Mucosa of descending colon (tissue), 3 donors: ENCODE measurements around the gene RAB11FIP5. TPM values are rescaled to one million over a fixed set of nuclear protein-coding genes. Genes with fewer than 3 reads are reported as not detected.

ENCODE experiments used
- ATAC-seq: fragments of 200-7000 bp; cut with Tn5 transposase; one replicate; pipeline ENCODE4 v1.9.1; 2020; ENCODE audit warnings: mild to moderate bottlenecking, moderate library complexity
- DNase-seq, 3 donors: peaks; one replicate each; pipeline ENCODE4 v3.0.0-alpha.2; 2020
- H3K36me3 ChIP-seq: fragments of 200-600 bp; one replicate; pipeline ENCODE4 v1.8.0; 2021; ENCODE audit warnings: low read depth, mild to moderate bottlenecking
- H3K4me1 ChIP-seq: fragments of 200-600 bp; one replicate; pipeline ENCODE4 v1.8.0; 2021; ENCODE audit warnings: low read depth, mild to moderate bottlenecking
- H3K4me3 ChIP-seq: fragments of 200-600 bp; one replicate; pipeline ENCODE4 v1.8.0; 2021; ENCODE audit warnings: mild to moderate bottlenecking
- H3K9me3 ChIP-seq: fragments of 200-600 bp; one replicate; pipeline ENCODE4 v1.8.0; 2021; ENCODE audit warnings: mild to moderate bottlenecking
- CTCF ChIP-seq: fragments of 200-600 bp; IDR thresholded peaks from one replicate; pipeline ENCODE4 v1.8.0; 2022; ENCODE audit warnings: antibody characterized with exemption, mild to moderate bottlenecking
- intact Hi-C, 2 donors: fragments of 100-400 bp; cut with DNase I in 1 of 2; cut with micrococcal nuclease in 1 of 2; formaldehyde crosslinking; loops; one replicate each; pipeline versions ENCODE4 v1.11.0 to v1.11.1; 2022; cut with DNase I, micrococcal nuclease
- total RNA-seq, 3 donors: library from RNA; stranded (reverse); fragmentation: NEBNext Ultra II Directional in 2 of 3; extraction: Animal tissue kit (Norgen Biotek cat#: 25700) in 2 of 3; gene quantifications; one replicate each; pipeline versions ENCODE4 v1.2.1 to v1.2.4, GENCODE V29; 2021 to 2023
- donor health status: DM: no; HTN: no; CAD: no; lungs with moderate emphysema.
- donor health status: DM: no; HTN: no; CAD: no.
- donor health status: DM: no; HTN: yes; CAD: no.

RAB11FIP5 gene
- total RNA-seq, 3 donors from 2014 or later: 17.8 to 27.9 (median 18.3) TPM

GRCh38 chr2:73078457-73079411 lies 34.0 kb downstream of the RAB11FIP5 start:
- no peak for DNase-seq
- no peak for TF ChIP-seq CTCF
- no peak for ATAC-seq
- no peak overlapping the region for H3K4me3 ChIP-seq
- no peaks in the 10 kb centered on the region for H3K9me3 ChIP-seq
- no peaks in the 10 kb centered on the region for H3K4me1 ChIP-seq
- no peaks in the 10 kb centered on the region for H3K36me3 ChIP-seq
- intact Hi-C loops: no loop called here

DNA sequence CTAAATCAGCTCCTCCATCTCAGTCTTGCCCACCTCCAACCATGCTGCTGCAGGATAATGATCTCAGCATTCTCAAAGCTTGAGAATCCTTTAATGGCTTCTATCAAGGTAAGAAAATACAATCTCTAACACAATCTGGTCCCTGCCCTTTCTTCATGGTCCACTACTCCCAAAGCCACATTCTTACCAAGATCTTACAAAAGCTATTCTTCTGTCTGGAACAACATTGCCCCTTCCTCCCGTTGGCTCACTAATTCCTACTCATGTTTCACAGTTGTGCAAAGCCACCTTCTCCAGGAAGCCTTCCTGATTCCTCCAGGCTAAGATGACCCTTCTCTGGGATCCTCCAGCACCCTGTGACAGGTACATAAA lies 35.3 kb downstream of the RAB11FIP5 start:
- H3K4me1 ChIP-seq: peaks cover under 1% of the 10 kb centered on the region
- no peak for DNase-seq
- intact Hi-C loops: no loop called here
- H3K4me3 ChIP-seq: no peak overlapping the region
- ATAC-seq: no peak
- H3K9me3 ChIP-seq: no peaks in the 10 kb centered on the region
- no peaks in the 10 kb centered on the region for H3K36me3 ChIP-seq
- TF ChIP-seq CTCF: no peak

- intact Hi-C loops: no loop called here
- no peak overlapping the region for H3K4me3 ChIP-seq
- DNase-seq (no peak), ATAC-seq (no peak)
- no peak for TF ChIP-seq CTCF
- peaks cover 6% of the 10 kb centered on the region for H3K4me1 ChIP-seq
- no peaks in the 10 kb centered on the region for H3K36me3 ChIP-seq
- H3K9me3 ChIP-seq: no peaks in the 10 kb centered on the region
Measured at GRCh38 chr2:73076701-73077423, 35.9 kb downstream of the RAB11FIP5 start.

DNA sequence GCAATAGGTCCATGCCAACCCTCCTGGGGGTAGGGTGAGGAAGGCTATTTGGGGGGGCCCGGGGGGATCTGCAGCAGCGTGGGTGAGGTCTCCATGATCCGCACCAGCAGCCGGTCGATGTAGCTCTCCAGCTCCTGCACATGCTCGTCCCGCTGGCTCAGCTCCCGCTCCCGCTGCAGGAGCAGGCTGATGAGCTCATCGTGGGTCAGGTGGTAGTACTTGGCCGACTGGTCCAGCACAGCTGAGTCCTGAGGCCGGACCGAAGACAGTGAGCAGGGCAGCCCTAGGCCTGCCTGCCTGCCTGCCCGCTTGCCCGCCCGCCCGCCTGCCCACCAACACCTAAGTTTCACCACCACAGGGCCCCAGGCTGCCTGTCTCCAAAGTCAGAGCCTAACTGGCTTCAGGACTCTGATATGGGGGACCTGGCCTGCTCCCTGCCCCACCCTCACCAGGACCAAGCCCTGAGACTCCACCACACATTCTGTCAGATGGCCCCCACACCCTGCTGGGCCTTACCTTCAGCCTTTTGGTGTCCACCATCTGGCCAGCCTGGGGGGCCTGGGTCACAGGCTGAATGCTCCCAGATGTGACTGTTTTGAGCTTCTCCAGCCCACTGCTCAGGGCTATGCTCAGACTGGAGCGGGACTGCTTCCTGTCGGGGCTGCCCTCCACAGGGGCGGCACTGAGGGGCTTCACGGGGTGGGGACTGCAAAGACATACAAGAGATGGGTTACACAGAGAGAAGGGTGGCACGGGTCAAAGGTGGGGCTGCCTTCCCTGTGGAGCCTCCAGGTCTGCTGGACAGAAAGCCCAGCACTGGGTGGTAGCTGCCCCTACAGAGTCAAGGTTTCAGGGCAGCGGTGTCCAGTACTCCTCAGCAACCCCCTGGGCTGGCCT lies 37.0 kb downstream of the RAB11FIP5 start:
- TF ChIP-seq CTCF: no peak
- no peak for DNase-seq
- H3K9me3 ChIP-seq: no peaks in the 10 kb centered on the region
- peaks cover 6% of the 10 kb centered on the region for H3K4me1 ChIP-seq
- ATAC-seq: no peak
- no peak overlapping the region for H3K4me3 ChIP-seq
- no peaks in the 10 kb centered on the region for H3K36me3 ChIP-seq
- intact Hi-C loops: no loop called here
